Activated CD8-positive, alpha-beta T cell treated with anti-CD3 and anti-CD28 coated beads for 36 hours (primary cell): ENCODE results near the gene AARS2. TPM values are rescaled to one million over a fixed set of nuclear protein-coding genes. Genes with fewer than 3 reads are reported as not detected.
"Not testable (repeated sequence)": the region's sequence is repeated elsewhere in the genome, so short reads cannot be mapped to it uniquely, and the experiment has no call there.

Experiments
- ATAC-seq: fragments of 200-7000 bp; cut with Tn5 transposase; one replicate; pipeline ENCODE4 v1.10.0; 2021; ENCODE audit warnings: mild to moderate bottlenecking, moderate library complexity
- CTCF ChIA-PET: fragments of 350-600 bp; sonication (Branson Sonifier 250); formaldehyde crosslinking; loops from one replicate; lab custom pipeline; 2021; ENCODE audit warnings: antibody characterized with exemption; lab: Charles Lee
- POLR2A ChIA-PET: fragments of 350-600 bp; sonication (Branson Sonifier 250); formaldehyde crosslinking; loops from one replicate; lab custom pipeline; 2021; ENCODE audit warnings: antibody characterized with exemption; lab: Charles Lee
- DNase-seq: peaks from one replicate; pipeline ENCODE4 v3.0.0-alpha.2; 2020
- H3K27ac Mint-ChIP-seq: one replicate; pipeline ENCODE4 v1.8.0; 2021; ENCODE audit warnings: mild to moderate bottlenecking, mixed read lengths
- H3K27me3 Mint-ChIP-seq: one replicate; pipeline ENCODE4 v1.8.0; 2021; ENCODE audit warnings: mixed read lengths
- H3K36me3 Mint-ChIP-seq: one replicate; pipeline ENCODE4 v1.8.0; 2021; ENCODE audit warnings: low read depth, mixed read lengths
- H3K4me1 Mint-ChIP-seq: one replicate; pipeline ENCODE4 v1.8.0; 2021; ENCODE audit warnings: low read depth, mixed read lengths
- H3K4me3 Mint-ChIP-seq: one replicate; pipeline ENCODE4 v1.8.0; 2021; ENCODE audit warnings: mild to moderate bottlenecking, moderate library complexity, mixed read lengths
- H3K9me3 Mint-ChIP-seq: one replicate; pipeline ENCODE4 v1.8.0; 2021; ENCODE audit warnings: mixed read lengths
- intact Hi-C: fragments of 100-400 bp; cut with micrococcal nuclease; formaldehyde crosslinking; loops from one replicate; pipeline ENCODE4 v1.10.0; 2022
- total RNA-seq, 2 experiments: library from RNA; stranded (reverse); gene quantifications; one replicate each; pipeline ENCODE4 v1.2.3, GENCODE V29; 2021
- TF ChIP-seq, protein P1 (sequence below): fragments of 200-600 bp; IDR thresholded peaks from one replicate; pipeline ENCODE4 v1.8.0; 2022; ENCODE audit warnings: antibody characterized with exemption, mild to moderate bottlenecking

AARS2 gene
- total RNA-seq, 2 experiments from 2014 or later: 16.2 to 16.3 TPM

- no peak for DNase-seq
- H3K27me3 Mint-ChIP-seq: peaks cover 18% of the 10 kb centered on the region
- H3K36me3 Mint-ChIP-seq: no peaks in the 10 kb centered on the region
- no peak overlapping the region for H3K4me3 Mint-ChIP-seq
- H3K9me3 Mint-ChIP-seq: no peaks in the 10 kb centered on the region
- ChIA-PET POLR2A (interaction anchor here (0.5 to 1.0 kb wide), 2 partner anchors 10 to 17 kb away, joined by 3 to 4 read pairs; no protein-coding TSS in a partner anchor), CTCF (interaction anchor here (2.5 kb wide), 1 partner anchor 17 kb away, joined by 10 read pairs; no protein-coding TSS in a partner anchor)
- TF ChIP-seq, protein P1, sequence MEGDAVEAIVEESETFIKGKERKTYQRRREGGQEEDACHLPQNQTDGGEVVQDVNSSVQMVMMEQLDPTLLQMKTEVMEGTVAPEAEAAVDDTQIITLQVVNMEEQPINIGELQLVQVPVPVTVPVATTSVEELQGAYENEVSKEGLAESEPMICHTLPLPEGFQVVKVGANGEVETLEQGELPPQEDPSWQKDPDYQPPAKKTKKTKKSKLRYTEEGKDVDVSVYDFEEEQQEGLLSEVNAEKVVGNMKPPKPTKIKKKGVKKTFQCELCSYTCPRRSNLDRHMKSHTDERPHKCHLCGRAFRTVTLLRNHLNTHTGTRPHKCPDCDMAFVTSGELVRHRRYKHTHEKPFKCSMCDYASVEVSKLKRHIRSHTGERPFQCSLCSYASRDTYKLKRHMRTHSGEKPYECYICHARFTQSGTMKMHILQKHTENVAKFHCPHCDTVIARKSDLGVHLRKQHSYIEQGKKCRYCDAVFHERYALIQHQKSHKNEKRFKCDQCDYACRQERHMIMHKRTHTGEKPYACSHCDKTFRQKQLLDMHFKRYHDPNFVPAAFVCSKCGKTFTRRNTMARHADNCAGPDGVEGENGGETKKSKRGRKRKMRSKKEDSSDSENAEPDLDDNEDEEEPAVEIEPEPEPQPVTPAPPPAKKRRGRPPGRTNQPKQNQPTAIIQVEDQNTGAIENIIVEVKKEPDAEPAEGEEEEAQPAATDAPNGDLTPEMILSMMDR: no peak
- no peak overlapping the region for H3K27ac Mint-ChIP-seq
- intact Hi-C loops: no loop called here
- no peaks in the 10 kb centered on the region for H3K4me1 Mint-ChIP-seq
- no peak for ATAC-seq
These were observed 8.1 kb upstream of the AARS2 start for GRCh38 chr6:44321210-44321609.

GRCh38 chr6:44317136-44317631 lies 4.0 kb upstream of the AARS2 start:
- H3K9me3 Mint-ChIP-seq, H3K36me3 Mint-ChIP-seq, H3K4me3 Mint-ChIP-seq, ATAC-seq, intact Hi-C loops, H3K4me1 Mint-ChIP-seq, H3K27ac Mint-ChIP-seq, DNase-seq, POLR2A ChIA-PET: not testable (repeated sequence)
- CTCF ChIA-PET: interaction anchor here (1.5 kb wide), 1 partner anchor 50 kb away, joined by 3 read pairs; no protein-coding TSS in a partner anchor
- H3K27me3 Mint-ChIP-seq: peaks cover 18% of the 10 kb centered on the region

DNA sequence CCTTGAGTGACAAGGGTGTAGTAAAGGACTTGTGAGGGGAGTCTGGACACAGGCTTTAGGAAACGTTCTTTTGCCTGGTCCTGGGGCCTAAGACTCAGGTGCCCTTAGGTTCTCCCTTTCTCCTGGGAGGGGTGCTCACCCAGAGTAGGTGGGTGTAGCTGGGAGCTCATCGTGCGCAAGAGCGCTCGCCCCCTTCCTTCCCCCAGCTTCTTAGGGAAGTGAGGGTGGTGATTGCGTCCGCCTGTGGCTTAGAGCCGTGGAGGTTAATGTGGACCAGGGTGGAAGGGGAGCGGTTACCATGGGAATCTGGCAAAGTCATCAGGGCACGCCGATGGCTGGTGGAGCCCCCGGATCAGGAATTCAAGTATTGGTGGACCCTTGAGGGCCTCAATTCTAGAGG lies 3.3 kb upstream of the AARS2 start:
- Mint-ChIP-seq H3K27me3 (peaks cover 18% of the 10 kb centered on the region), H3K9me3 (no peaks in the 10 kb centered on the region), H3K27ac (no peak overlapping the region), H3K36me3 (no peaks in the 10 kb centered on the region), H3K4me3 (no peak overlapping the region), H3K4me1 (peaks cover 13% of the 10 kb centered on the region)
- ChIA-PET CTCF (interaction anchor here (1.4 kb wide), 1 partner anchor 11 kb away, joined by 4 read pairs; no protein-coding TSS in a partner anchor), POLR2A (interaction anchor here (0.9 kb wide), 1 partner anchor 60 kb away, joined by 3 read pairs; the partner anchor contains the start of gene SLC35B2)
- TF ChIP-seq, protein P1: no peak
- intact Hi-C loops: no loop called here
- ATAC-seq (no peak), DNase-seq (no peak)

DNA sequence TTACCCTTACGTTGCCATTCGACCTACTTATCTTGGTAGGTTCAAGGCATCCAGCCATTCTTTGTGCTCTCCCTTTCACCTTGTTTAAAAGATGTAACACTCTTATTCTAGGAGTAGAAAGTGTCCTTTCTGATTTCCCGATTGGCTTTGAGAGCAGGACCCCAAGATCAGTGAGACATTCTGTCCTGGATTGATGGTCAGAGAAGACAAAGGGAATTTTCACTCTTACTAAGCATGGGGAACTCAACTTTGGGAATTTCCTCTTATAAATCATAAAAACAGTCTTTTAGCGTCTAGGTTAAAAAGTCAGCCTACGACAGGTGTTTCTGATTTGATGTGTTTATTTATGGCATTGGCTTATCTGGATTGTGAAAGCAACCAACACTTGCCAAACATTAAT lies 2.8 kb upstream of the AARS2 start:
- H3K27me3 Mint-ChIP-seq: peaks cover 18% of the 10 kb centered on the region
- no peak overlapping the region for H3K27ac Mint-ChIP-seq
- H3K4me1 Mint-ChIP-seq: peaks cover 16% of the 10 kb centered on the region
- peaks cover 3% of the 10 kb centered on the region for H3K36me3 Mint-ChIP-seq
- H3K9me3 Mint-ChIP-seq: no peaks in the 10 kb centered on the region
- no peak overlapping the region for H3K4me3 Mint-ChIP-seq
- ChIA-PET POLR2A (interaction anchor here (0.9 kb wide), 1 partner anchor 59 kb away, joined by 3 read pairs; the partner anchor contains the start of gene SLC35B2), CTCF (interaction anchor here (1.0 to 1.4 kb wide), 2 partner anchors 11 to 49 kb away, joined by 3 to 4 read pairs; no protein-coding TSS in a partner anchor)
- DNase-seq: no peak
- intact Hi-C loops: no loop called here
- ATAC-seq: no peak
- TF ChIP-seq, protein P1: no peak

DNA sequence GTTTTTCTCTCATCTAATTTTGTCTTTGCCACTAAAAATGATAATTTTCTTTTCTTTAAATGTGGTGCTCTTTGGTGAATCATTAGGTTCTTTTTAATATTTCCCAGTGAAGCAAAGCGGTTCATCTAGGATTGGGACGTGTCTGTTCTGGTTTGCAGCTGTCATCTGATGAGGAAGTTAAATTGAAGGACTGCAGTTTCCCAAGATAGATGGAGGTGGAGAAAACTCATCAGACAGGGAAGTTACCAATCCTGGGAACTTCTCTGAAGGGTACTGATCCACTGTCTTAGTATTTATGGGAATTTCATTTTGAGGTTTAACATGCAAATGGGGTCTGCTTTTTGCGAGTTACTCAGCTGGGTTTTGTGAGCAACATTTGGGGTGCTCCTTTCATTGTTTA lies 2.4 kb upstream of the AARS2 start:
- TF ChIP-seq, protein P1: no peak
- CTCF ChIA-PET: interaction anchor here (1.0 to 1.4 kb wide), 3 partner anchors 10 to 48 kb away, joined by 3 to 5 read pairs (median 4); no protein-coding TSS in a partner anchor
- intact Hi-C loops: no loop called here
- H3K4me1 Mint-ChIP-seq: peaks cover 16% of the 10 kb centered on the region
- ATAC-seq: no peak
- H3K36me3 Mint-ChIP-seq: peaks cover 7% of the 10 kb centered on the region
- H3K27ac Mint-ChIP-seq: no peak overlapping the region
- peaks cover 14% of the 10 kb centered on the region for H3K27me3 Mint-ChIP-seq
- H3K9me3 Mint-ChIP-seq: no peaks in the 10 kb centered on the region
- no peak for DNase-seq
- no peak overlapping the region for H3K4me3 Mint-ChIP-seq
- POLR2A ChIA-PET: interaction anchor here (0.9 kb wide), 1 partner anchor 59 kb away, joined by 3 read pairs; the partner anchor contains the start of gene SLC35B2

DNA sequence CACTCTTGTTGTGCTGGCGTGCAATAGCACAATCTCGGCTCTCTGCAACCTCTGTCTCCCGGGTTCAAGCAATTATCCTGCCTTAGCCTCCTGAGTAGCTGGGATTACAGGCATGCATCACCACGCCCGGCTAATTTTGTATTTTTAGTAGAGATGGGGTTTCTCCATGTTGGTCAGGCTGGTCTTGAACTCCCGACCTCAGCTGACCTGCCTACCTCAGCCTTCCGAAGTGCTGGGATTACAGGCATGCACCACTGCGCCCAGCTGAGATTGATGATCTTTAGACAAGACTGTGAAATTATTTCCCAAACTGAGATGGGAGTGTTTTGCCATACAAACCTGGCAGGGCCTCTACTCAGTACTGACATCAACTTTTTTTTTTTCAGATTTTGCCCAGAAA lies 1.5 kb upstream of the AARS2 start:
- H3K4me1 Mint-ChIP-seq: peaks cover 16% of the 10 kb centered on the region
- H3K36me3 Mint-ChIP-seq: peaks cover 14% of the 10 kb centered on the region
- POLR2A ChIA-PET: interaction anchor here (0.6 to 2.3 kb wide), 4 partner anchors 10 to 239 kb away, joined by 3 to 8 read pairs (median 6); partner anchors contain the start of gene HSP90AB1
- CTCF ChIA-PET: interaction anchor here (0.9 to 15.0 kb wide), 7 partner anchors 10 to 46 kb away, joined by 3 to 182 read pairs (median 5); partner anchors contain the start of gene TMEM151B
- H3K27me3 Mint-ChIP-seq, H3K27ac Mint-ChIP-seq, H3K4me3 Mint-ChIP-seq, ATAC-seq, H3K9me3 Mint-ChIP-seq, intact Hi-C loops, DNase-seq: not testable (repeated sequence)
